Measurements from ENCODE around the gene BBX.
"Not testable (repeated sequence)": the region's sequence is repeated elsewhere in the genome, so short reads cannot be mapped to it uniquely, and the experiment has no call there.

BBX gene

GRCh38 chr3:107796791-107797190 lies 274.0 kb downstream of the BBX start:
- no peak for DNase-seq (ENCODE audit: low read depth, low spot score)

GRCh38 chr3:107797586-107797985 lies 274.8 kb downstream of the BBX start:
- DNase-seq (ENCODE audit: low read depth, low spot score): no peak

GRCh38 chr3:107798381-107798780 lies 275.6 kb downstream of the BBX start:
- no peak for DNase-seq (ENCODE audit: low read depth, low spot score)

DNA sequence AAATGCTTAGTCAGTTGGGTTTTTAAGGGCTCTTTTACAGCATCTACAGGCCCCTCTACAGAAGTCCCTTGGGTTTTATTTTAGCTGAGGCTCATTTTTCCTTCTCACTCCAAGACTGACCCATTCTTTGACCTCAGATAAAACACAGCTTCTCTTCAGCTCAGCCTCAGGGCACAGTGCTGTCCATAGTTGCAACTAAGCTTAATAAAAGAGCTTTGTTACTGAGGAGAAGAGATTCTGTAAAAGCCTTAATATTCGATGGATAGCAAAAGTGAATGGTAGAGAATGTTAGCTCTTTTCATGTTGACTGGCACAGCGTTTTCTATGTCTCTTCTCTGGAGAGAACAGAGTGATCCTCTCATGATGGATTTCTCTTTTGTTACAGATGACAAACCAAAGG lies 277.9 kb downstream of the BBX start:
- DNase-seq (ENCODE audit: low read depth, low spot score): no peak

- DNase-seq (ENCODE audit: low read depth, low spot score): no peak
Observed at GRCh38 chr3:107803170-107803569, 280.4 kb downstream of the BBX start.

- no peak for DNase-seq (ENCODE audit: low read depth, low spot score)
Observed at GRCh38 chr3:107806021-107806420, 283.3 kb downstream of the BBX start.

DNA sequence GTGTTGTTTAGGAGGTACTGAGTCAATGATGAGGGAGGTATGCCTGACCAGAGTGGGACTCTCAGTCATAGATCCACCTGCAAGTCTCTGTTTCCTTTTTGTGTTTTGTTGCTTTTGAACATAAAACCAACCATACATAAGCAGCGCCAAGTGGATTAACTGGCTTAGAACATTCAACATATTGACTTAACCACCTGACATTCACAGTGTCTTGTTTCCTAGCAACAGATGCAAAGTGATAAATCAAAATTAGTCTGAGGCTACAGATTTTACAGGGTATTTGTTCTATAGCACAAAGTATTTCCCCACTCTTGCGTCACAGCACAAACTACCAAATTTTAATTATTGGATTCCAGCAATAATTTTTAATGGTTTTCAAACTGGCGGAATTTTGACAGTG lies 283.8 kb downstream of the BBX start:
- no peak for DNase-seq (ENCODE audit: low read depth, low spot score)

GRCh38 chr3:107810171-107811071 lies 287.7 kb downstream of the BBX start:
- DNase-seq (ENCODE audit: low read depth, low spot score): no peak

DNA sequence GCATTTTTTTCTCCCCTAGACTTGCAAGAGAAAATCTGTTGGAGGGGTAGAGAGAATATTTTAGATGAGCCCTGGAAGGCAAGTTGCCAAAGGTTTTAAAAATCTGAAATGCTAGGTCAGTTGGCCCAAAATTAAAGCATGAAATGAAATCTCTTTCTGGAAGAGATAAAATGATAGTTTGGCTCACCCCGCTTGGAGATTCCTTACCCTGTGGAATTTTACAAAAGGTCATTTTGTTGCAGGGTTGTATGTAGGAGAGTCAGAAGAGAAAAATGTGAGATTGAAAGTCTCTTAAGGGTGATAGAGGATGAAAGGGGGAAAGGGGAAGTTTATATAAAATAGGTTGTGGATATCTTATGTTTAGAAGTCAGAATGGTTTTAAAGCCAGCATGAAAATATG lies 290.3 kb downstream of the BBX start:
- DNase-seq (ENCODE audit: low read depth, low spot score): no peak

- DNase-seq (ENCODE audit: low read depth, low spot score): no peak
Observed at GRCh38 chr3:107816107-107816506, 293.3 kb downstream of the BBX start.

DNA sequence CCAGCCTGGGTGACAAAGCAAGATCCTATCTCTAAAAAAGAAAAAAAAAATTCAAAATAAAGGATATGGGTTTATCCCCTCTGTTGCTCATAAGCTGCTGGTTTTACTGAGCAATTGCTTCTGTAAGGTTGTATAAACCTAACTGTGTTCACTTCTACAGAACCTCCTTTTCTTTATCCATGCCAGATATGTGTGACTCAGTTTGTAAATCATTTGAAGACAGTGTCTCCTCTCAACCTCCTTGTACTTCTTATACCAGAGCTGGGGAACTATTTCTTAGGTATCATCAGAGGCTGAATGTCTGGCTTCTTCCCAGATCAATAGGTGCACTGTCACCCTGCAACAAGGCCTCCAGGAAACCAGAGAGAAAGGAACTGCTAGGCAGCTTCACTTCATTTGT lies 294.3 kb downstream of the BBX start:
- no peak for DNase-seq (ENCODE audit: low read depth, low spot score)

GRCh38 chr3:107818025-107818424 lies 295.3 kb downstream of the BBX start:
- no peak for DNase-seq (ENCODE audit: low read depth, low spot score)

- DNase-seq (ENCODE audit: low read depth, low spot score): no peak
Observed at GRCh38 chr3:107819656-107820055, 296.9 kb downstream of the BBX start.

GRCh38 chr3:107822308-107822707 lies 299.5 kb downstream of the BBX start:
- DNase-seq (ENCODE audit: low read depth, low spot score): no peak

GRCh38 chr3:107824822-107825371 lies 302.1 kb downstream of the BBX start:
- no peak for DNase-seq (ENCODE audit: low read depth, low spot score)

DNA sequence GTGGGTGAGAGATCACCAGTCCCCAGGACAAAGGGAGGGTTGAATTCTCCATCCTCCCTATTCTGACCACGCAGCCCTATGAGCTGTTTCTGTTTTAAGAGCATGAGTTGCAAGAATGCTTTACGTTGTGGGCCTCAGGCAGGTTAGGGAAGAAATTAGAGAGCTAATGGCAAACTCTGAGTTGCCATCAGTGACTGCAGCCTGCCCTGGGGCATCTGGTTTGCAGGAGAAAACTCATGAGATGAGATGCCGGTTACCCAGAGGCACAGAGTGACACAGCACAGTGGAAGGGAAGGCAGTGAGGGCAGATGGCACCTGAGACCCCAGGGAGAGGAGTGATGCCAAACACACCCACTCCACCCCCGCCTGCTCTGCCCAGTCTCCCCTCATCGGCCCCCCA lies 302.8 kb downstream of the BBX start:
- DNase-seq (ENCODE audit: low read depth, low spot score): no peak

DNA sequence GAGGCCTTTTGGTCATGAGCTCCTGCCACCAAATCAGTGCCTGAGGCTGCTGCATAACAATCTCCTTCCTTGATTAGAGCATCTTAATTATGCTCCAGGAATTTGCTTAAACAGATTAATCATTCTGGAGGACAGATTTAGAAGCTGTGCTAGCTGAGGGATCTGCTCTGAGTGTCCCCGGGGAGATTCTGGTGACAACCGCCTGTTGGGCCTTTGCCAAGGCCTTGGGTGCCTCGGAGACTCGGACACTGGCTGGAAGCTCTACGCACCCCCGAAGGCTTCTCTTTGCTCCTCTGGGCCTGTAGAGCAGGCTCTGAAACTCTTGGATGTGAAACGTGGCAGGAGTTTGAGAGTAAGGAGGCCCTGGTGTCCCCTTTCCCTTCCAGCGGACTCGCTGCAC lies 304.0 kb downstream of the BBX start:
- no peak for DNase-seq (ENCODE audit: low read depth, low spot score)

- DNase-seq (ENCODE audit: low read depth, low spot score): no peak
Observed at GRCh38 chr3:107829185-107829584, 306.4 kb downstream of the BBX start.

DNA sequence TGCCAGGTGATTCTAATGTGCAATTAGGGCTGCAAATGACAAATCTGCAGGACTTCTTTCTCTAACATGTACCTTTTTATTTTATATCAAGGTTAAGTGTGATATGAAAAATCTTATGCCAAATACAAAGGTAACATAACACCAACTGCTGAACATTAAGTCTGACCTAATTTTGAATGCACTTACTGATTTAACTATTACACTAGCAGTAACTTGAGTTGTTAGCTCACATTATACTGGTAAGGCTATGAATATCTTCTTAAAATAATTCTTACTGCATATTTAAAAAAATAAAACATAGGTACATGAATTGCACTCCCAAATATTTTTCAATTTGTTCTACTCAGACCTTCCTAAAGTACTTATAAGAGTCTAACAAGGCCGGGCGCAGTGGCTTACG lies 308.8 kb downstream of the BBX start:
- DNase-seq (ENCODE audit: low read depth, low spot score): no peak

DNA sequence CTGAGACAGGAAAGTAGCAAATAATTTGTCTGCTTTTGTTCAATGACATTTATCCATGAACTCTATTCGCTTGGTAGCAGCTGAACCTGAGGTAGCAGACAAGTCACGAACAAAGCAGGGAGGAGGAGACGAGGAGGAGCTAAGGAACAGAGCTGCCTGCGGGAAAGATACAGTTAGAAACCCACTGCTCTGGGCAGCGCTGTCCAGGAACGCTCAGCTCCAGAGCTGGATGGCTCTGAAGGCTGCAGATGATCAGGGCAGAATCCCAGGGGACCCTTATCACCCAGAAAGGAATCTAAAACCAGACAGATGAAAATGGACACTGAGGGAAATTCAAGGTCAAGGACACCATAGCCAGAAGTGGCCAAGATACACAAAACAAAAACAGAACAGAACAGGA lies 310.3 kb downstream of the BBX start:
- no peak for DNase-seq (ENCODE audit: low read depth, low spot score)

DNA sequence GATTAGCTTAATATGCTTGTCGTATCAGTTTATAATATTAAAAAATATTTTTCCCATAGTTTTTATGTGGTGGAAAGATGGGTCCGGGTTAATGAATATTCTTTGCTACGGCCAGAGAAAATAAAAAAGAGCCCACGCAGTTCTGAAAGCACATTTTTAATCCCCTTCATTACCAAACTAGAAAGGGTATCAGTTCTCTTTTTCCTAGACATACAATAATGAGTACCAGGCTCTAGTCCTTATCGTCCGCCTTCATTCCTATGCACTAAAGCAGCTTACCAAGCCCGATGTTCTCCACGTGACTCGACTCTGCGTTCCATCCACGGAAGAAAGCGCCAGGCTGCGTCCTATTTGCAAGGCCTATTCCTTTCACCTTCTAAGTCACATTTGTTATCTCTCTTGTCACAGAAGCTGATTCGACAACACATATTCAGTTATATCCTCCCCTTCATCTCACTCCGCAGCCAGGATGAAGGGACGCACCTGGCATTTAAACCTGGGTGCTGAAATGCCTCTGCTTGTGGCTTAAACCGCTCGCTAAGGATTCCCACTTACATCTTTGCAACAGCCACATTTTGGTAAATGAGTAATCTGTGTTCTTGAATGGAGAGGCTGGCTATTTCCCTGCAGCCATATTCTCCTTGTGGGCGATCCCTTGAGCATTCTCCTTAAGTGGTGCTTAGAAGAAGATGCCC lies 311.1 kb downstream of the BBX start:
- DNase-seq (ENCODE audit: low read depth, low spot score): no peak

DNA sequence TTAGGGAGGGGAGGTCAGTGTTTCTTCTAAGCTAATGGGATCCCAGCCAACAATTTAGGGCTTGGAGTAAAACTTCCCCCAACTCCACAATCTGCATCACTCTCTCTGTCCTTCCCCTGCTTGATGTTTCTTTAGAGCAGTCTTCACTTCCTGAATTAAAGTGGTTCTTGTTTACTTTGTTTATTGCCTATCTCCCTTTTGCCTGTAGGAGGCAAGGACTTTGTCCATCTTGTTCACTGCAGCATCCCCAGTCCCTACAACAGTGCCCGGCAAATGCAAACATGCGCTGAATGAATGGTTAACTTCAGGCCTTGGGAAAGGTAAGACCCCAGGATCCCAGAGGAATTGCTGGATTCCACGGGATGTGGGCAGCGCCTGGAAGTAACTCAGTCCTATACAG lies 312.2 kb downstream of the BBX start:
- not testable (repeated sequence) for DNase-seq (ENCODE audit: low read depth, low spot score)
